IPS-20b (cell line): Measurements from ENCODE around the gene BMP7.

Experiments
- H3K27ac ChIP-seq: one replicate; pipeline ENCODE4 v1.5.1; 2013; ENCODE audit warnings: low read length
- H3K27me3 ChIP-seq: 2 replicates; pipeline ENCODE4 v1.6.1; 2013; ENCODE audit warnings: mild to moderate bottlenecking, low read length, inconsistent platforms; ENCODE audit not compliant: insufficient read depth
- H3K36me3 ChIP-seq: 2 replicates; pipeline ENCODE4 v1.6.1; 2013; ENCODE audit warnings: low read depth, mild to moderate bottlenecking, inconsistent platforms, low read length, moderate library complexity; ENCODE audit not compliant: insufficient read depth
- H3K4me1 ChIP-seq: 2 replicates; pipeline ENCODE4 v1.6.1; 2013; ENCODE audit warnings: mild to moderate bottlenecking, control low read depth, inconsistent platforms, low read length, moderate library complexity; ENCODE audit not compliant: insufficient read depth
- H3K4me3 ChIP-seq: 2 replicates; pipeline ENCODE4 v1.5.1; 2013; ENCODE audit warnings: mild to moderate bottlenecking, low read length, inconsistent platforms
- H3K9ac ChIP-seq: 2 replicates; pipeline ENCODE4 v1.6.1; 2013; ENCODE audit warnings: low read depth, mild to moderate bottlenecking, inconsistent platforms, low read length, moderate library complexity
- H3K9me3 ChIP-seq: 2 replicates; pipeline ENCODE4 v1.6.1; 2013; ENCODE audit warnings: mild to moderate bottlenecking, low read depth, low read length, inconsistent platforms; ENCODE audit not compliant: insufficient read depth

The BMP7 gene

GRCh38 chr20:57301026-57301425 lies 34.6 kb upstream of the BMP7 start:
- H3K36me3 ChIP-seq, result no peaks in the 10 kb centered on the region
- H3K9ac ChIP-seq, result no peak overlapping the region
- H3K4me3 ChIP-seq, result no peak overlapping the region
- no peak overlapping the region for H3K27ac ChIP-seq
- H3K27me3 ChIP-seq, result no peaks in the 10 kb centered on the region; the same call in 1 of the 2 replicates
- H3K9me3 ChIP-seq, result no peaks in the 10 kb centered on the region
- H3K4me1 ChIP-seq, result no peaks in the 10 kb centered on the region

- H3K9ac ChIP-seq, result no peak overlapping the region
- no peaks in the 10 kb centered on the region for H3K4me1 ChIP-seq
- no peaks in the 10 kb centered on the region for H3K36me3 ChIP-seq
- H3K9me3 ChIP-seq, result no peaks in the 10 kb centered on the region
- no peak overlapping the region for H3K4me3 ChIP-seq
- H3K27me3 ChIP-seq, result no peaks in the 10 kb centered on the region; the same call in 1 of the 2 replicates
- no peak overlapping the region for H3K27ac ChIP-seq
Observed at GRCh38 chr20:57298457-57298856, 32.0 kb upstream of the BMP7 start.

DNA sequence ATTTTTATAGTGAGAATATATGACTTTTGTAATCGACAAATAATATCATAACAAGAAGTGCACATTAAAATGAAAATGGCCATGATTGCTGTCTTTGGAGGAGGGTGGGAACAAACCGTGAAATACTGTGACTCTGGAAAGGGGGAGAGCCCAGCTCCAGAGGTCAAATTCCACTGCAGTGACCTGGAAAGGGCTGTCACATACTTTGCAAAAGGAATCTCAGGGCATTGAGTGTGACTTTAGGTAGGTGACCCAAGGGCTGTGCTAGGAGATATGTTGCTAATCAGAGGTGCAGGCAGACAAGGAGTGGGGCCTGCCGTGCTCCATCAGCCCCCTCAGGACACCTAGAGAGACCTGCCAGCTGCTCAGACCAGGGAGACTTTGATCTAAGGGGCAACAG lies 28.1 kb upstream of the BMP7 start:
- H3K27me3 ChIP-seq, result no peaks in the 10 kb centered on the region
- H3K27ac ChIP-seq, result no peak overlapping the region
- H3K9me3 ChIP-seq, result no peaks in the 10 kb centered on the region
- H3K4me1 ChIP-seq, result no peaks in the 10 kb centered on the region; the same call in 1 of the 2 replicates
- H3K36me3 ChIP-seq, result no peaks in the 10 kb centered on the region
- H3K4me3 ChIP-seq, result no peak overlapping the region
- H3K9ac ChIP-seq, result no peak overlapping the region

DNA sequence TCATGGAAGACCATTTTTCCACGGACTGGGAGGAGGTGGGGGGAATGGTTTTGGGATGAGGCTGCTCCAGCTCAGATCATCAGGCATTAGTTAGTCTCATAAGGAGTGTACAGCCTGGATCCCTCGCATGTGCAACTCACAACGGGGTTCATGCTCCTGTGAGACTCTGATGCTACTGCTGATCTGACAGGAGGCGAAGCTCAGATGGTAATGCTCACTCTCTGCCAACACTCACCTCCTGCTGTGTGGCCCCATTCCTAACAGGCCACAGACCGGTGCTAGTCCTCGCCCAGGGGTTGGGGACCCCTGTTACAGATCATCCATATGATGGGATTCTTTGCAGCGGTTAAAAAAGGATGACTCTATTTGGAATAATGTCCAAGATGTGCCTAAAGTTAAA lies 27.6 kb upstream of the BMP7 start:
- no peak overlapping the region for H3K4me3 ChIP-seq
- no peak overlapping the region for H3K9ac ChIP-seq
- H3K9me3 ChIP-seq, result no peaks in the 10 kb centered on the region
- no peaks in the 10 kb centered on the region for H3K36me3 ChIP-seq
- H3K4me1 ChIP-seq, result peaks cover 5% of the 10 kb centered on the region; the same call in 1 of the 2 replicates
- H3K27me3 ChIP-seq, result no peaks in the 10 kb centered on the region
- H3K27ac ChIP-seq, result no peak overlapping the region

GRCh38 chr20:57292611-57293010 lies 26.2 kb upstream of the BMP7 start:
- no peaks in the 10 kb centered on the region for H3K27me3 ChIP-seq
- H3K9me3 ChIP-seq, result no peaks in the 10 kb centered on the region
- H3K4me3 ChIP-seq, result no peak overlapping the region
- no peak overlapping the region for H3K9ac ChIP-seq
- no peak overlapping the region for H3K27ac ChIP-seq
- no peaks in the 10 kb centered on the region for H3K36me3 ChIP-seq
- peaks cover 12% of the 10 kb centered on the region; the same call in 1 of the 2 replicates for H3K4me1 ChIP-seq

DNA sequence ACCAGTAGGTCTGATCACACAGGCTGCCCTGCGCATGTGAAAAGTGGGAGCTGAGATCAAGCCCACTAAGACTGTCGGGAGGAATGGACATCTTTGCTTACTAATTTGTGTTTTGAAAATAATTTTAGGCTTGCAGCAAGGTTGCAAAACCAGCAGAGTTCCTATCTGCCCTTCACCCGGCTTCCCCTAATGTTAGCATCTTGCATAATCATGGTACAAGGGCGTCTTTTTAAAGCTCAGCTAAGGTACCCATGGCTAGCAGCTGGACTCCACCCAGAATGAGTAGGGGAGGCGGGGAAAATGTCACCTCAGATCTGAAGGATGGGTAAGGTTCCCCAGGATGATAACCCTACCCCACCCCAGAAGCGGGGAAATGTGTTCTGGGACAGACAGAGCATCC lies 25.3 kb upstream of the BMP7 start:
- H3K9ac ChIP-seq, result no peak overlapping the region
- H3K27me3 ChIP-seq, result no peaks in the 10 kb centered on the region

DNA sequence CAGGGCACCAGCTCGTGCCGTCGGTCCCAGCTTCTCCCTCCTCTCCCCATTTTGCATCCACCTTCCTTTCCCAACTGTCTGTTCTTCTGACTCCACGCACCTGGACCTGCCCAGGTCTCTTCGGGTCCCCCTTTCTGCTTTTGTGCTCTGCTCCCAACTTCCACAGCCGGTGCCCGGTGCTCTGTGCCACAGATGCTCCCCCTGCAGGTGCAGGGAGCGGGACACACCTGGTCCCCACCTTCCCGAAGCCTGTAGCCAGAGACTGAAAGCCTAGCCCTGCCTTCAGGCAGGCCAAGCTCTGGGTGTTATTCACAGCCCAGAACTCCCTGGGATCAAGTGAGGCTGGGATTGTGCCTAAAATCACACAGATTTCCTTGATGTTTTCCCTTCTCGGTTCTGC lies 24.6 kb upstream of the BMP7 start:
- Histone ChIP-seq H3K27me3 (no peaks in the 10 kb centered on the region), H3K27ac (no peak overlapping the region), H3K36me3 (no peaks in the 10 kb centered on the region), H3K9me3 (no peaks in the 10 kb centered on the region), H3K9ac (no peak overlapping the region), H3K4me1 (peaks cover 16% of the 10 kb centered on the region; the same call in 1 of the 2 replicates), H3K4me3 (no peak overlapping the region)

More for the DNA sequence above, 25.3 kb upstream of the BMP7 start:
- Histone ChIP-seq H3K9me3 (no peaks in the 10 kb centered on the region), H3K36me3 (no peaks in the 10 kb centered on the region), H3K4me3 (no peak overlapping the region), H3K4me1 (peaks cover 16% of the 10 kb centered on the region; the same call in 1 of the 2 replicates), H3K27ac (no peak overlapping the region)

DNA sequence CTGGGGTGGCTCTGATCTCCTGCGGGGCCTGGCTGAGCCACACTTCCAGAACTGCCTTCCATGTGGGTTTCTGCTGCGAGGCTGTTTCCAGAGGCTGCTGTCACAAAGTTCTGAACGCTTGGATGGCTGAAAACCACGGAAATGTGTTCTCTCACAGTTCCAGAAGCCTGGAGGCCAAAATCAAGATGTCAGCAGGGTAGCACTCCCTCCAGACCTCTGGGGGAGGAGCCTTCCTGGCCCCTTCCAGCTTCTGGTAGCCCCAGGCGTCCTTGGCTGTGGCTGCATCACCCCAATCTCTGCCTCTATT lies 23.7 kb upstream of the BMP7 start:
- H3K9me3 ChIP-seq, result no peaks in the 10 kb centered on the region
- no peaks in the 10 kb centered on the region for H3K27me3 ChIP-seq
- no peak overlapping the region for H3K9ac ChIP-seq
- H3K4me3 ChIP-seq, result no peak overlapping the region
- H3K36me3 ChIP-seq, result no peaks in the 10 kb centered on the region
- no peak overlapping the region for H3K27ac ChIP-seq
- peaks cover 16% of the 10 kb centered on the region; the same call in 1 of the 2 replicates for H3K4me1 ChIP-seq

DNA sequence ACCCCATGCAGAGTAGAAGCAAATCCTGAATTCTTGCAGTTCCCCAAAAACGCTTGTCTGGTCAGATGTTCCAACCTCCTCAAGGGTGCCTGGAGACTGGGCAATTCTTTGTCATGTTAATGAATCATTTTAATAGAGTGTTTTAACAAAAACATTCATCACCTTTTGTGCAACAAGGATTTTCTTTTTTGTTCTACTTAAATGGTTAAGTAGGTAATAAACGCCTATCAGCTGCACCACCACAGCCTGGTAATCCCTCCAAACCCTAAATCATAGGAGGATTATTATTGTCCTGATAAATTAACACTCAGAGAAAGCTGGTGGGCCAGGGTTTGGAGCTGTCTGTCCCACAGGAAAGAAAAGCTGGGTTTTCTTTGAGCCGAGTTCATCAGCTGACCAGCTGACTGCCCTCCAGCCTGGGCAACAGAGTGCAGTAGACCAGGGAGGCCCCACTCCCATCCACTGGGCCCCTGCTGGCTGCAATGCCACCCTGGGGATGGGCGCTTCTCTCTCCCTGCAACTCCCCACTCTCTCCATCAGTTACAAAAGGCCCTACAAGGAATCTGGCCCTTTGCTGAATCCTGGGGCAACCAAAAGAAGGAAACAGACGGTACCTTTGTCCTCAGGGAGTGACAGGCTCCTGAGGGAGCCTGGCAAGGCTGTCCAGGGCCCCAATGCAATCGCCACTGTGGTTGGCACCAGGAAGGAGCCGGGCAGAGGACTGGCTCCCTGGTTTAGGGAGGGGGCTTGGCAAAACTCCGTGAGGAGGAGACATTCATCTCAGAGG lies 23.1 kb upstream of the BMP7 start:
- H3K4me1 ChIP-seq, result peaks cover 16% of the 10 kb centered on the region; the same call in 1 of the 2 replicates

GRCh38 chr20:57288651-57289277 lies 22.3 kb upstream of the BMP7 start:
- Histone ChIP-seq H3K4me3 (no peak overlapping the region), H3K36me3 (no peaks in the 10 kb centered on the region), H3K27me3 (no peaks in the 10 kb centered on the region), H3K4me1 (peaks cover 16% of the 10 kb centered on the region; the same call in 1 of the 2 replicates), H3K9ac (no peak overlapping the region), H3K27ac (no peak overlapping the region), H3K9me3 (no peaks in the 10 kb centered on the region)

More for the DNA sequence above, 23.1 kb upstream of the BMP7 start:
- no peaks in the 10 kb centered on the region for H3K27me3 ChIP-seq
- H3K9me3 ChIP-seq, result no peaks in the 10 kb centered on the region
- H3K4me3 ChIP-seq, result no peak overlapping the region
- H3K9ac ChIP-seq, result no peak overlapping the region
- H3K27ac ChIP-seq, result no peak overlapping the region
- H3K36me3 ChIP-seq, result no peaks in the 10 kb centered on the region

DNA sequence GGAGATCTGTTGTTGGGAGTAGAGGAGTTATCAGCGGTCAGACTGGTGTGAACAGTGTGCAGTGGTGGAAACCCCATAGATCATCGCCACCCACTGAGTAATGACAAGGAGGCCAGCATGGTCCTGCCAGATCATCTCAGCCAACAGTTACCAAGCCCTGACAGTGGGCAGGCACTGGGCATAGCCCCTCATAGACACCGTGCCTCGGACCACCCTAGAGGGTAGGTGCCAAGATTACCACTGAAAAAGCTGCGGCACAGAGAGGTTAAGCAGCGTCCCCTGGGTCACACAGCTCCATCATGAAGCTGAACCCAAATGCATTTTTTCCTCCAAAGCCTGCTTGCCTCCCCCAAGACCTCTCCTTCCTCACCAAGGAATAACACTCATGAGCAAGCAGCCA lies 21.5 kb upstream of the BMP7 start:
- no peaks in the 10 kb centered on the region for H3K36me3 ChIP-seq
- no peaks in the 10 kb centered on the region for H3K9me3 ChIP-seq
- H3K4me3 ChIP-seq, result no peak overlapping the region
- H3K4me1 ChIP-seq, result peaks cover 19% of the 10 kb centered on the region; the same call in 1 of the 2 replicates
- H3K9ac ChIP-seq, result no peak overlapping the region
- H3K27me3 ChIP-seq, result peaks cover 5% of the 10 kb centered on the region; the same call in 1 of the 2 replicates
- H3K27ac ChIP-seq, result no peak overlapping the region
